GM21447 (cell line): ENCODE results near the gene PDGFB.
A peak's percentile ranks its signal among the peaks of the same experiment; 100 is the strongest.

Source experiments
- ATAC-seq: cut with Tn5 transposase; IDR thresholded peaks from one replicate; pipeline ENCODE4 v1.9.1; 2021; ENCODE audit not compliant: unreplicated experiment

PDGFB gene

DNA sequence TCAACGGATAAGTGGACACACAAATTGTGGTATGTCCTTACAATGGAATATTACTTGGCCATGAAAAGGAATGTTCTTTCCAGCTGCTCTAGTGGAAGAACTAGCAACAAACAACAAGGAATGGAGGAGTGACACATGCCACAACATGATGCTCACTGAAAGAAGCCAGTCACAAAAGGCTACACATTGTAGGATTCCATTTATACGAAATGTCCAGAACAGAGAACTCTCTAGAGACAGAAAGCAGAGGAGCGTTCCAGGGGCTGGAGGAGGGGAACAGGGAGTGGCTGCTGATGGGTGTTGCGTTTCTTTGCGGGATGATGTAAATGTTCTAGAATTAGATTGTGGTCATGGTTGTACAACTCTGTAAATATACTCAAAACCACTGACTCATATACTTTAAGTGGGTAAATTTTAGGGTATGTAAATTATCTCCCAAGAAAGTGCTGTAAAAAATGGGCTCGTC lies 32.4 kb upstream of the PDGFB start:
- no peak for ATAC-seq

GRCh38 chr22:39276440-39277141 lies 31.8 kb upstream of the PDGFB start:
- ATAC-seq: no peak

DNA sequence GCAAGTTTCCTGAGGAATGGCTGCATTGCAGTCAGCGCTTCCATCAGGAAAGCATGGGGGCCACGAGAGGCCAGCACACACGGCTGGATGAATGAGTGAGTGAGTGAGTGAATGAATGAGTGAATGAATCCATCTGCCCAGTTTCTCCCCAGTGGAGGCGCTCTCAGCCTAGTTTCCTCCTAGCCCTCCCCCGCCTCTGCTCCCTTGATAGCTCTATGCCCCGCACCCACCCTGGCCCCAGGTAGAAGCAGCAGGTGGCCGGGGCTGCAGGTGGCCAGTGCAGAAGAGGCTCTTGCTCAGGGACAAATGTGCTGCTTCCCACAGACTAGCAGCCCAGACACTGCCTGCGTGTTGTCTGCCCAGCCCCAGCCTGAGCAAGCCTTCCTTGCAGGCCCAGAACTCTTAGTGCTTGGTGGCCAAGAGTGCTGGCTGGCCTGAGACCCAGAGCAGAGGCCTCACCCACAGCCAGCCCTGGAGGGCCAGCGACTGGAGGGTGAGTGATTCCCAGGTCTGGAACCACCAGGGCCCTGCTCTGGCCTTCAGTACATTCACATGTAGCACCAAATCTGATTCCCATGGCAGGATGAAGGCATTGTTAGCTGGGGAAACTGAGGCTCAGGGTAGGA lies 31.1 kb upstream of the PDGFB start:
- ATAC-seq: no peak

DNA sequence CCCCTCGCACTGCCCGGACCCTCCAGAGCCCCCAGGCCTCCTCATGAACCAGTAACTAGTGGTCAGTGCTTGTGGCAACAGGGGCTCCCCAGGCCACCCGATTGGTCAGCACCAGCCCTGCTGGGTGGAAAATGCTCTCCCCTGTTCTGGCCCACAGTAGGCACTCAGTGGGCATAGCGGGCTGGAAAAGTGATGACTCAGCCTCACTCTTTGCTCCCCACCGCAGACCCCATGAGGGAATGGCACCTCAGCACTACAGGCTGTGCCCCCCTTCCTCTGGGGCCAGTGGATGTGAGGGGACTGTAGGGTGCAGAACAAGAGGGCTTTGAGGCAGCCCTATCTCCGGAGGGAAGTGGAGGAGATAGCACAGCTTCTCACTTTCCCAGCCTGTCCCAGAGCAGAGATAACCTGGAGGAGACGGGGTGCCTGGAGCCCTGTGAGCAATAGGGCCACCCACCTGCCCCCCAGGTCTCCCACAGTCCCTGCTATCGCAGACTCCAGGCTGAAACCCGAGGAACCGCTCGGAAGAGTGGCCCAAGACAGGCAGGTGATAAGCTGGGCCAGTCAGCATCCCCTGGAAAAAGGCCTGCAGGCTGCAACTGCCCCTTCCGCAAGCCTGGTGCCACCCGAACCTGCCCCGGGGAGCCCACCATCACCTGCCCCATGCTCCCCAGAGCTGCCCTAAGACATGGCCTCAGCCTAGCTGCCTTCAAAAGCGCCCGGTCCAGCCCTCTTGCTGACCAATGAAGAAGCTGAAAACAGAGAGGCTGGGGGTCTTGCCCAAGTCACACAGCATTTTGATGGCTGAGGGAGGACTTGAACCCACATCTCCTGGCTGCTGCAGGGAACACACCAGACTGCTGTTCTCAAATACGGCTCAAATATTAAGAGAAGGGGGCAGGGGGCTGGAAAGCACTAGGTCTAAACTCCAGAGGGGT lies 29.4 kb upstream of the PDGFB start:
- ATAC-seq: no peak

GRCh38 chr22:39270792-39271191 lies 26.0 kb upstream of the PDGFB start:
- ATAC-seq: no peak

- no peak for ATAC-seq
These were observed 25.5 kb upstream of the PDGFB start for GRCh38 chr22:39270280-39270679.

GRCh38 chr22:39269095-39269790 lies 24.5 kb upstream of the PDGFB start:
- ATAC-seq: no peak

GRCh38 chr22:39268645-39269044 lies 23.9 kb upstream of the PDGFB start:
- no peak for ATAC-seq

- no peak for ATAC-seq
These were observed 23.2 kb upstream of the PDGFB start for GRCh38 chr22:39267974-39268373.

GRCh38 chr22:39266398-39267030 lies 21.7 kb upstream of the PDGFB start:
- peak; percentile 79 for ATAC-seq

DNA sequence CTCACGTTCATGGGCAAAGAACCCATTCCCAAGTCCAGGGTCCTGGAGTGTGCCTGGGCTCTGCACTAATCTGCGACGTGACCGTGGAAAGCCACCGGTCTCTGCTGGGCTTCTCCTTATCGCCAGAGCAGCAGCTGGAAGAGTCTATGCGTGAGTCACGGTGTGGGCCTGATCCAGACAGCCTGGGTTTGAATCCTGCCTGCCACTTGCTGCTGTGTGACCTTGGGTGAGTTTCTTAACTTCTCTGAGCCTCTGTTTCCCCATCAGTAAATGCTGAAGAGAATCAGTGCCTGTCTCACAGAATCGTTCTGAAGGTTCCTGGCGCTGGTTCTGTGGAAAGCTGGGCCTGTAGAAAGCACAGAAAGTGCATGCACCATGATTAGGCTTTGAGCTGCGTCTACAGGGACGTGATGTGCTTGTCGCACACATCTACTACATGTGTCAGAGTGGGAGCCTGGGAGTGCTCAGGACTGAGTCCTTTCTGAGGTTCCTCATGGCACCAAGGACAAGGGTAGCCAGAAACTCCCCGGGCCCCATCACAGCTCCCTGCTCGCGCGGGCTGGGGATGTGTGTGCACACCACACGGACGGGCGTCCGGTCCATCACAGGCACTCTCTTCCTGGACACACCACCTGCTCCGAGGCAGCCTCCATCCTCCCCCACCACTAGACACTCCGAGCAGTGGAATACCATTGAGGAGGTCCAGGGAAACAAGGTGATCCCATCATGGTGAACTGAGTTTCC lies 20.5 kb upstream of the PDGFB start:
- ATAC-seq: no peak

GRCh38 chr22:39264349-39265038 lies 19.7 kb upstream of the PDGFB start:
- no peak for ATAC-seq

DNA sequence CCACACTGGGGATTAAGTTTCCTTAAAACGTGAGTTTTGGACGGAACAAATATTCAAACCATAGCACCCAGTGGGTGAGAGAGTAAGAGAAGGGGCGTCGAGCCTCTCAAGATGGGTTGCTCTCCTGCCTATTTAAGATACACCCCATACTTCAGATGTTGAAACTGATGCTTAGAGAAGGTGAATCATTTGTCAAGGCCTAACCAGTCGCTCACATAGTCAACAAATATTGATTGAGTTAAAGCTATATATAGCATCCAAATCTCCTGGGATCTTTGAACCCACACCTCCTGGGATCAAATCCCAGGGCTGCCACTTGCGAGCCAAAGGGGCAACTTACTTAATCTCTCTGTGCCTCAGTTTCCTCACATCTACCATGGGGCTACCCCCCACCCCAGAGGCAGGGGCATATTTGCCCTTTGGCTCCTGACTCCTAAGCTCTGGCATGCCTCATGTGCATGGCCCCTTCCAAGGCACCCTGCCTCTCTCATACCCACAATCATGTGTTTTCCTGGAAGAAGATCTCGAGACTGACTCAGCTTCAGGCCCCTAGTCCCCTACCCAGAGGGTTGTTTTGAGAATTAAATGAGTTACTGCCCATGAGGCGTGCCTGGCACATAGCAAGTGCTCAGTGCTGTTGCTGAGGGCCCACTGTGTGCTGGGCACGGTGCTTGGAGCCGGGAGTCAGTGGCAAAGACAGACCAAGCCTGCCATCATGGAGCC lies 19.0 kb upstream of the PDGFB start:
- ATAC-seq: no peak

DNA sequence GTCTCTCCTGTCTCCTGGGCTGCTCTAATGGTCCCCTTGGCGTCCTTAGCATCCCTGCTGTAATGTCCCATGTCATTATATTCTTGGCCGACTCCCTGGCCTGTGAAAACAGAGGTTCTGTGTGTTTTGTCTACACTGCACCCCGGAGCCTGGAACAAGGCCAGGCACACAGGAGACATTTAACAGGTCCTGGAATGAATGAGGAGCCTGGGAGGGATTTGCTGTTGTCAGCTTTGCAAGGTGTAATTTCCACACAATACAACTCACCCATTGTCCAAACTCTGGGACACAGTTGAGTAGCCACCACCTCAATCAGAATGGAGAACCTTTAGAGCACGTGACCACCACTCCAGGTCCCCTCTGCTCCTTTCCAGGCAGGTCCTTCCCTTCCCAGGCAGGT lies 14.9 kb upstream of the PDGFB start:
- ATAC-seq: no peak

GRCh38 chr22:39257901-39258475 lies 13.2 kb upstream of the PDGFB start:
- no peak for ATAC-seq

DNA sequence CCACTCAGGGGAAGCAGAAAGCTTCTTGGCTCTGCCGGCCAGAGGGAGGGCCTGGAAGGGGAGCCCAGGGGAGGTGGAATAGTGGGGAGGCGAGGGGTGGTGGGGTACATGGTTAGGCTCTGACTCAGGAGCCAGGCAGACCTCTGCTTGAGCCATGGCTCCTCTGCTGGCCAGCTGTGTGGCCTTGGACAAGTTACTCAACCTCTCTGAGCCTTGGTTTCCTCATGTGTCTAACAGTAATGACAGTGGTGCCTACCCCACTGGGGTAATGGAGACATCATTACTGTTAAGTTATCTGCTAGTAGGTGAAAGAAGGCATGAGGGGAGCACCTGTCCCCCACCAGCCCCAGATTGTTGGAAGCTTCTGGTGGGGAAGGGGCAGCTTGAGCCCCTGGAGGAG lies 12.2 kb upstream of the PDGFB start:
- ATAC-seq: no peak

DNA sequence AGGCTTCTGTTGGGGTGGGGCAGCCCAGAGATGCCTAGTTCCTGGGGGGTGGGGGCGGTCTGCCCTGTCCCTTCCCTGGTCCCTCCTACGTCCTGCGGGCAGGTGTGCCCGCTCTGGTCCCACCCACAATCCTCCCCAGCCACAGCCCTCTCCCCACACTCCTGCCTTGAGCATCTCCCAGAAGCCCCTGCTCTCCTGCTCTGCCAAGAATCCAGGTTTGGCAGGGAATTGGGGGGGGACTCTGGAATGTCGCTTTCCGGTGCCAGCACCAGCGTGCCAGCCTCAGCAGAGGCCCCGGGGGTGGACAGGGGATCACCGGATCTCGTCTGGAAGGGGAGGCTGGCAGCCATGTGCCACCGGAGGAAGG lies 11.4 kb upstream of the PDGFB start:
- ATAC-seq: no peak

DNA sequence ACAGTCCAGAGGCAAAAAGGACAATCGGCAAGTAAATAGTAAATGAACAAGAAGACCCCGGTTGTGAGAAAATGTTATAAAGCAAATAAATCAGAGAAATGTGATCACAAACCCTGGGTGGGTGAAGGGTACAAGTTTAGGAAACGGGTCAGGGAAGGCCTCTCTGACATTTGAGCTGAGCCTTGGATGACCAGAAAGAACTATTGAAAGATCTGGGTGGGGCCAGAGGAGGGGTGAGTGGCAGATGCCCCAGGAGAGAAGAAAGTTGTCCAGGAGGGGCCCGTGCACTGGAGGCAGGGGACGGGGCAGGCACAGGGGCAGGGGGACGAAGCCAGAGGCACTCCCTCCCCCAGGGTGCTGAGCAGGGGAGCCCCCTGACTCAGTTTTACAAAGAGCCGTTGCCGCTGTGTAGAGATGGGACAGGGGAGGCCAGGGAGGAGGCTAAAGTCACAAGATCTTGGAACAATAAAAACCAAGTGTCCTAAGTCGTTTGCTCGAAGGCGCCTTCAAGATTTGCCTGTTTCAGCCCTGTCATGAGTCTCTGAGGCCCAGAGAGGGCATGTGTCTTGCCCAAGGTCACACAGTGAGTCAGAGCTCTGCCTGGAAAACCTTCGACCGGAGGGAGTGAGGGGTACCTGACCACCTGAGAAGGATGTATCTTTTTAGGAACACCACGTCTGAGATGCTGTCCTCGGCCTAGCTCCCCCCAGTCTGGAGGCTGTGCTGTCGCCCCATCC lies 10.8 kb upstream of the PDGFB start:
- ATAC-seq: no peak
